ENCODE results near the gene ESRRG. TPM values are rescaled to one million over a fixed set of nuclear protein-coding genes. Genes with fewer than 3 reads are reported as not detected.
"Not testable (repeated sequence)": the region's sequence is repeated elsewhere in the genome, so short reads cannot be mapped to it uniquely, and the experiment has no call there.

Gene ESRRG
- total RNA-seq, 1 donor from 2014 or later = 32.3 TPM

DNA sequence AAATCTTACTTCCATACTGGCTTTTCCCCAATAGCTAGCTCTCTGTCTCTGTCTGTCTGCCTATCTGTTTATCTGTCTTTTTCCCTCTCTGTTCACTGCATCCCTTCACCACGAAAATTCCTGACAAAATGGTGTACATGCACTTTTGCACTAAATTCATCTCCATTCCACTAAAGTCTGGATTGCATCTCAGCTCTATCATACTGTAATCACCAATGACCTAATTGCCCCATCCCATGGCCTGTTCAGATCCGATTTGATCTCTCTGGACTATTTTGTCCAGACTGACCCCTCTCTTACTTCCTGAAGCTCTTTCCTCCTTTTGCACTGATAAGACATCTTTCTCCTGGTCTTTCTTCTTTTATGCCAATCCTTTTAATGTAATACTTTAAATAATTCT, 187.5 kb downstream of the ESRRG start:
- no peak for DNase-seq (ENCODE audit: low spot score)
- intact Hi-C loops (cut with DNase I) = no loop called here

DNA sequence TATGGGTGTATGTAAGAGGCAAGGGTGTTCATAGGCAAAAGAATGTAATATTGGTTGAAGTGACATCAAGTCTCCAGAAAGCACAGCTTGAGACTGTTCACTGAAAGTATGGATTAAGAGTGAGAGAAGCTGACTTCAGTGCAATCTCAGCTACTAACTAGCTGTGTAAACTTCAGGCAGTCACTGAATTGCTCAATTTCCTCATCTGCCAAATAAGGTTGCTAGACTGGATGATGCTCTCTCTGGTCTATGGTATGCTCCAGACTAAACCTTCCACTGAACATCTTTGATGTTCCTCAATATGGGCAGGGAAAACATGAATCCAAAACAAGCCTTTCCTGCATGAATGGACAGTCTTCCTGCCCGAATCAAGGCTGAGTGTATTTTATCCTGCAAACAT, 188.2 kb downstream of the ESRRG start:
- intact Hi-C loops (cut with DNase I) = no loop called here
- DNase-seq (ENCODE audit: low spot score) = no peak

DNA sequence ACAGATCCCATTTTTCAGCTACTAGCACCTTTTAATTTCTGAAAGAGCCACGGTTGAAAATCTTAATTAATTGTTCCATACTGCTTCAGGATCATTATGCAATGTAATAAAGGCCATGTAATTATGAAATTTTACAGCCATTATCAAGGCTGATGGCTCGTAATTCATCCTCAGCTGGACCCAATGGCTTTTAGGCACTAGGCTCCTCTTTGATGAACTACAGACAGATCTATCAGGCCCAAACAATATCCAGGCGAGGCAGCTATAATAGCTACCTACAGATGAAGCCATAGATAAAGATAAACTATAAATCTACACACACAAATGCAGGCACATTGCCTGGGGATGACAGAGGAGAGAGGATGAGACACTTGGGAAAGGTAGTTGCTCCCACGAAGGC, 189.5 kb downstream of the ESRRG start:
- no peak for DNase-seq (ENCODE audit: low spot score)
- intact Hi-C loops (cut with DNase I) = no loop called here

DNA sequence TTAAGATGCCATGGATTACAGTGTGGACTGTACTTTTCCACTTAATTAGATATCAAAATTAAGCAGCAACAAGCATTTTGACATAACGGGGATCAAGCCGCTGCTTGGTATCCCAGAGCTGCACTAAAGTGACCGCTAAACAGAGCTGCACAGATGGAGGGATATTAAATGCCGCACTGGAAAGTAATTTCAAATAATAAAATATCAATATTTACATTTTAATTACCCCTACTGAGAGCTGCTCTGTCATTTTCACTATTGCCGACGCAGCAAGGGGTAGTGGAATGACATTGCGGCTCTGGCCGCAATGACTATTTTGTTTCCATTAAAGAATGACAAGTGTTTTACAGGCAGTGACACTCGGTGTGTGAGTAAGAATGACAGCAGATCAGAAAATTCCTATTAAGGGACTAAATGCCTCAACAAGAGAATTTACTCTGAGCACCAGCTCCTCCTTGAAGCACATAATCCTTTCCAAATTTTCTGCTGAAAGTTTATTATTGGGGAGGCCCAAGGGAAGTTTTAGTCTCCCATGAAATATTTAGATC, 190.9 kb downstream of the ESRRG start:
- intact Hi-C loops (cut with DNase I) = no loop called here
- DNase-seq (ENCODE audit: low spot score) = no peak

DNA sequence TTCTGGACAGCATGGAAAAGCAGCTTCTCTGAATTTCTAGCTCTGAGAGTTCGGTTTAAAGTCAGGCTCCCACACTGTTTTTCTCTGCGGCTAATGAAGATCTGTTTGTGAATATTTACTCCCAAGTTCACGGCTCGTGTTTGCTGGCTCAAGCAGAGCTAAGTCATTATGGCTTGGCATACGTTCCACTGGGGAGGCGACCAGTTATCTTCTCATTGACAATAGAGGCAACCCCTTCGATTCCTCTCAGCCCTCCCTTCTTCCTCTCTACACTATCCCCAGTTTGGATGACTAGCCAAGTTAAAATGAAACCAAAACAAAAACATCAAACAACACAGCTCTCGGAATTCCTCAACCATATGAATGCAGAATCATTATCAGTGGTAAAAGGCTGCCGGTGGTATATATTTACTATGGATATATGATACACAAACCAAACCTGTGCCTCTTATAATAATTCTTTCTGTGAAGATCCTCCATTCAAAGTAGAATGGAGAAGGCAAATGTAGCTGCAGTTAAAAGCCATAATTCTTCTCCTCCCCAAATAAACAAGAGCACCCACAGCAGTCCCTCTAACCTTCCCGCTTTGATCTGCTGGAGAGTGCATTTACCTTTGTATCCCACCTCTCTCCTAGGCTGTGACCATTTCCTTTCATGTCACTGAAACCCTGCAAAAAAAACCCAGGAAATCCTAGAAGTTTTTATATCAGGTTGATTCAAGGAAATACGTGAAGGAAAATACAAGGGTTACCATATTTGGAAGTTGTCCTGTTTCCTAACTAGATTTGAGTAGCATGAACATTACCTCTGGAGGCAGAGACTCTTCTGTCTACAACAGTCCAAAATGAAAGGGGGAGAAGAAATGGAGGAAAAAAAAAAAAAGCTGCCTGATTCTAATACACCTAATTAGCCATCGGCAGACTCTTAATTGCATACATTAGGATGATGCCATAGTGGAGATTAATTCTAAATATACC, 191.7 kb downstream of the ESRRG start:
- intact Hi-C loops (cut with DNase I) = no loop called here
- DNase-seq (ENCODE audit: low spot score) = no peak

DNA sequence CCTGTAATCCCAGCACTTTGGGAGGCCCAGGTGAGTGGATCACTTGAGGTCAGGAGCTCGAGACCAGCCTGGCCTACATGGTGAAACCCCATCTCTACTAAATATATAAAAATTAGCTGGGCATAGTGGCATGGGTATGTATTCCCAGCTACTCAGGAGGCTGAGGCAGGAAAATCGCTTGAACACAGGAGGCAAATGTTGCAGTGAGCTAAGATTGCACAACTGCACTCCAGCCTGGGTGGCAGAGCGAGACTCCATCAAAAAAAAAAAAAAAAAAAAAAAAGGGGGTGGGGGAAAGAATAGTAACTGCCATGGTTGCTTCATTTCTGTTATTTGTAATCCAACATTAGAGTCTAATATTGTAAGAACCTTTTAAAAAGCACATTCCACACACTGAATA, 193.4 kb downstream of the ESRRG start:
- DNase-seq (ENCODE audit: low spot score); intact Hi-C loops (cut with DNase I): not testable (repeated sequence)

DNA sequence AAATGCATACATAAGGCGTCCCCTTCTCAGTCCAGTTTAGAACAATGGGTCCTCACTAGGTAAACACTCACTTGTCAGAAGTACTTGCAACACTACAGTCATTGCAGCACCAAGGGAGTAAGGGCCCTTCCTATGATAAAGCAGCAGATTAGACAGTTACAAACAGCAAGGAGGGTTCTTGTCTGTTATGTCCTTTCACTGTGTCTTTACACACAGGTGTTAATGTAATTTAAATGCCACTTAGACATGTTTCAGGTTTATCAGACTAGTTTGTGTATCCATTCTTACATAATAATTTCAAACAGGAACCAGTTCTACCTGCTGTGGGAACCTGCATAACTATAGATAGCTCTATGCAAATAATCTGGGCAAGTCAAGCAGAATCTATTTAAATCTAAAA, 194.4 kb downstream of the ESRRG start:
- intact Hi-C loops (cut with DNase I) = no loop called here
- DNase-seq (ENCODE audit: low spot score) = no peak

DNA sequence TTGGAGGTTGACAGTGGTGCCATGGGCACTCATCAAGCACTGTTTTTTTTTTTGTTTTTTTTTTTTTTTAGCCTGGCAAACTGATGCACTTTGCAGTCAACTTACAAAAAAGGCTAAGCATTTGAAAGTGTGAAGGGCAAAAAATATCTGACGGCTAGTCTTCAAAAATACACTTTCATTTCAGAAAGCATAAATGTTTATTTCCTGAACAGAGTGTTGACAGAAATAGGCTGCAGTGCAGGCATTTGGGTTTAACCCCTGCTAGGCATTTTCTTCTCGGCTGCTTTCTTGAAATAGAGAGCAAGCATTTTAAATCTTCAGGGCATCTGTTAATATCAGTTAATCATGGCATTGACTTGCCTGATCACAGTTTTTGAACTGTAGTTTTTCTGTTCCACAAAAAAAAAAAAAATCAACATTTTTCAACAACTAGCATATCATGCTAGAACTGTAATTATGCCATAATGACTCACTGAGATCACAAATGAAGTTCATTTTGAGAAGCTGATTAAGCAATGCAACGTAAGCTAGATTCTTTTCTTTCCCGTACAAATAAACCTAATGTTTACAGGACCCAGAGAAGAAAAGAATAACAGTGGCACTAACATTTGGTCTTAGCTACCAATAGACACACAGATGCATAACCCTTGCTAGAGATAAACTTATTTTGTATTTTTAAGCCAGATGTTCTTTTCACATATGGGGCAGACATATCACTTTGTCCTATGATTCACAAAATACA, 199.6 kb downstream of the ESRRG start:
- DNase-seq (ENCODE audit: low spot score) = no peak
- intact Hi-C loops (cut with DNase I) = no loop called here

DNA sequence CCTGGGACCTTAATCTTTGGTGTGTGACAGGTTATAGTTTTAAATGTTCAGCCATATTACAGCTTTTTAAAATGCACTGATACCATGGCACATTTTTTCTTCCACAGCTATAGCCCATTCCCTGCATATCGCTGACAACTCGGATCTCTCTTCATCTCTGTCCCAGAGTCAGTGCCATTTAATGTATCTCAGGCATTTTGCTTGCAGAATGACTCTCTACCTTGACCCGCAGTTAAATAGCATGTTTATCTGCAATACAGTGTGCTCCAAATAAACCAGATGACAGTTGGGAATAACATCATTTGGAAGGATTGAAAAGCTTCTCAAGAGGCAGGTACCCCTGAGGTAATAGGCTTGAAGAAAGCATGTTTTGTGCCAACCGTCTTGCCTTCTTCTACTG, 200.2 kb downstream of the ESRRG start:
- DNase-seq (ENCODE audit: low spot score) = no peak
- intact Hi-C loops (cut with DNase I) = no loop called here

DNA sequence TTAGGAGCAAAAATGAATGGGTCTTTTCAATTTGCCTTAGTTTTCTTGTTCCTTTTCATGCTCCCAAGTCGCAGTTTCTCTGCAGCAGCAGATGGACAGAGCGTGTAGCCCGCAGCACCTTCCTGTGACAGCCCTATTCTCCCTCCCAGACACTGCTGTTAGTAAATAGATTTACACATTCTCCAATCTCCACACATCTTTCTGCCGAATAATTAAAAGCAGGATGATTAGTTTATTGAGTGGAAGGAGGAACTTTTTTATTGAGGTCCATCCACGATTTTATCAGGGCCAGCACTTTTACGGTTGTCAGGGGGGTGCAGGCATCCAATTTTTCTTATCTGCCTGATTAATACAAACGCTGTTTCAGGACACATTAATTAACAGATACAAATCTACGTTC, 201.8 kb downstream of the ESRRG start:
- intact Hi-C loops (cut with DNase I) = no loop called here

DNA sequence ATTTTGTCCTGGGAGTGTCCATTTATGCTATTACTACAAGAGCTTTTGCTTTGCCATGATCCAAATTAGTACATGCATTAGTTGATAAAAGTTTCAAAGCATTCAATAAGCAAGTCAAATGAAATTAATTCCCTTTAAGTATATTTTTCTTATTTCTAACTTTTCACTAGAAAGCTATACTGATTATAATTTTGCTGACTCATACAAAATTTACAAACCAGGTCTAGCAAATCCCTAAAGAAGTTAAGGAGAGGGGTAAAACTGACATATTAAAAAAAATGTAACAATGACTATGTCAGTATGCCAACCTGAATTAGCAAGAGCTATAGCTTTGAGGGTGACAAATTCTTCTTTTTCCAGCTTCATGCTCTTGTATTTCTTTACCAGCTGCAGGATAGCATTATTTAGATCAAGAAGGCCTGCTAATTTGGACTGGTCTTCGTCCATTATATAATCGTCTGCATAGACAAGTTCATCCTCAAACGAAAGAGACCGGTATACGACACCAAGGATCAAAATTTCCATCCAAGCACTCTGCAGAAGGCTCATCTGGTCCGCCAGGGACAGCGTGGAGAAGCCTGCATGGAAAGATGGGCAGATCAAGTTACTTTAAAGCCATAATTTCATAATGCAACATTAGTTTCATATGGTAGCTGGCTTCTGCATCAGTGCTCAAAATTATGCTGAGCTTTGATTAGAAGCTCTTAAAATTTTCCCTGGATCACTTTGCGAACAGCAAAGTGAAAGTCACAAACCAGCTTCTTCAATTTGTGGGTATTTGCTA, 204.2 kb downstream of the ESRRG start:
- intact Hi-C loops (cut with DNase I) = no loop called here
- no peak for DNase-seq (ENCODE audit: low spot score)

More for the DNA sequence above, 201.8 kb downstream of the ESRRG start:
- DNase-seq (ENCODE audit: low spot score) = no peak

DNA sequence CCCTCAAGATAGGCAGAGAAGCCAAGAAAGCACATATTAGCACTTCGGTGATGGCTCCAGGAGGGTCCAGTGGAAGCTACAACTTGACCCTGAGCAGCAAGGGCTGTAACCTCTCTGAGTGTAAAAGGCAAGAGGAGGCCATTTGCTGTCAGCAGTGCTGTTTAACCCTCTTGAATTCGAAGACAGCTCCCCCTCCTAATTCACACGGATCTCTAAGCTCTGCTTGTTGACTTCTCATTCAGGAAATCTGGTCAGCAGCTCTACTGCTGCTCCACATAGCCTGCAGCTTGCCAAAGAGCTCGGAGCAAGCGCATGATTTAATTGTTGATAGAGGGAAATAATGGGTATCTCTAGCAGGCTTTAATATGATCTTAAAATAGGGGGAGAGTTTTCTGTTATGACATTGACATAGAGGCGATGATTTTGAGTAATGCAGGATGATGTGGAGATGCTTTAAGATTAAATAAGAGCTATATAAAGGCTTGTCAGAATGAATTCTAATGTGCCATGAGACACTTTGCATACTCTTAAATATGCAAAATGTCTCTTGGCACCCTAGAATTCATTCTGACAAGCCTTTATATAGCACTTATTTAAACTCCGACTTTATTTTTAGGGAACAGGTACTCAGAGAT, 220.6 kb downstream of the ESRRG start:
- no peak for DNase-seq (ENCODE audit: low spot score)
- intact Hi-C loops (cut with DNase I) = no loop called here

DNA sequence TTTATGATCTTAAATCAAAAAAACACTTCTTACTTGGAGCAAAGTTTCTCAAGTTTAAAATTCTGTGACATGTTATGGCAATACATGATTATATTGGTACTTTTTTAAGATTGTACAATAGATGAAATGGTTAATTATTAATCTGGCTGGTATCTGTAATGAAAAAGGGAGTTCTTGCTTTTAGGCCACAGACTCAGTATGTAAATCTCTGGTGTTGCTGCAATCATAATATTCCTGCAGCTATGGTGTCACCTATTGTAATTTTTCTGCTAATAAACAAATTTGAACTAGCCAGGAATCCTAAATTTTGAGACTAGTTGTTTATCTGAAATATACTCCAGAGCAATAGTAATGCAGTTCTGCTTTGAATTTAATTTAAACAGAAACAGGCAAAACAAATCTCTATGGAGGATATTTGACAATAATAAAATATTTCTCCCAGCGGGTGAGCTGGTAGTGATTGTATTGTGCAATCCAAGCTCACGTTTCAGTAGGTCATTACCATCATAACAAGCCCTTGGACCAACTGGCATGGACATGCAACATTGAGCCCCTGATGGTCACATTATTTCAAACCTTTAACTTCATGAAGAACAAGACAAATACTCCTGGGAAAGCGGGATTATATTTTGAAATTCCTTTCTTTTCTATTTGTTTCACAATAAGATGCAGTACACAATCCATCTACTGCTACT, 222.8 kb downstream of the ESRRG start:
- intact Hi-C loops (cut with DNase I) = no loop called here
- DNase-seq (ENCODE audit: low spot score) = no peak

DNA sequence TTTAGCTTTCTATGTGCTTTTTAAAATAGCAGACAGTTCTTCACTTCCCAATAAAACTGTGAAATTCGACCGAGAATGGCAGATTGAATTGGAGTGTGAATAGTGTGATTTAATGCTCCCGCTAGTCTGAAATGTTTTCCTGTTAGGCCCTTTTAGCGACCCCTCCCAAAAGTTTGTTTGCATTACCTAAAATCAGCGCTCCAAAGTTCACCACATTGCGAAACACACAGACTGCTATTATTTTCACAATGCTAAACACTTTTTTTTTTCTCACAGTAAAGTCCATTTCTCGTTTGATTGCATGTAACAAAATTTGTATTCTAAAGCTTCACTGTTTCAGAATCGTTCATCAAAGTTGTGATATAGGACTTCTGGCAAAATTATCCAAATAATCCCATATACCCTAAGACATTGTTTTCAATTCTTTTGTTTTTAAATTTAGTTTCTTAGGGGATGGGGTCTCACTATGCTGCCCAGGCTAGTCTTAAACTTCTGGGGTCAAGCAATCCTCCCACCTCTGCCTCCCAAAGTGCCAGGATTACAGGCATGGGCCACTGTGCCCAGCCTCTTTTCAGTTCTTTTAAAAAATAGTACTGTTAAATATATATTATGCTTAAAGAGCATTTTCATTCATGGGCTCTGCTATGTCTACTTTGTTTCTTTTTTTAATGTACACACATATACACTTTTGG, 223.5 kb downstream of the ESRRG start:
- intact Hi-C loops (cut with DNase I) = no loop called here
- no peak for DNase-seq (ENCODE audit: low spot score)

DNA sequence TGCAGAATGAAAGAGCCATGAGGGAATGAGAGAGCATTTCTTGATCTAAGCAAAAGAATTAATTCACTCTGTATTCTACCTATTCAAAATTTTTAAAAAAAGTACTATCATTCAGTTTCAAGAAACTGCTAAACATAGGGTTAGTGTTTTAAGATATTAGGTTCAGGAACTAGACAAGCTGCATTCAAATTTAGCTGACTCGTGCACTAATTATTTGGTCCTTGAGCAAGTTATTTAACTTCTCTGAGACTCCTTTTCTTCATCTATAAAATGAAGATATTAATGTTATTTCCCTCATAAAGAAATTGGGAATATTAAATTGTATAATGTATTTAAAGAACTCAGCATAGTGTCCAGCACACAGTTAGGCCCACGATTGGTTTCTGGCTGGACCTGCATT, 225.0 kb downstream of the ESRRG start:
- DNase-seq (ENCODE audit: low spot score) = no peak
- intact Hi-C loops (cut with DNase I) = no loop called here

DNA sequence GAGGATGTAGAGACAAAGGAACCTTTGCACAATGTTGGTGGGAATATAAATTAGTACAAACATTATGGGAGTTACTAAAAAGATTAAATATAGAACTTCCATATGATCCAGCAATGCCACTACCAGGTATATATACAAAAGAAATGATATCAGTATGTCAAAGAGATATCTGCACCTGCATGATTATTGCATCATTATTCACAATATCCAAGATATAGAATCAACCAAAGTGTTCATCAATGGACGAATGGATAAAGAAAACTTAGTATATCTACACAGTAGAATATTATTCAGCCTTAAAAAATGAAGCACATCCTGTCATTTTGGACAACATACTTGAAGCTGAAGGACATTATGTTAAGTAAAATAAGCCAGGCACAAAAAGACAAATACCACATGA, 238.2 kb downstream of the ESRRG start:
- intact Hi-C loops (cut with DNase I) = no loop called here
- DNase-seq (ENCODE audit: low spot score) = no peak

DNA sequence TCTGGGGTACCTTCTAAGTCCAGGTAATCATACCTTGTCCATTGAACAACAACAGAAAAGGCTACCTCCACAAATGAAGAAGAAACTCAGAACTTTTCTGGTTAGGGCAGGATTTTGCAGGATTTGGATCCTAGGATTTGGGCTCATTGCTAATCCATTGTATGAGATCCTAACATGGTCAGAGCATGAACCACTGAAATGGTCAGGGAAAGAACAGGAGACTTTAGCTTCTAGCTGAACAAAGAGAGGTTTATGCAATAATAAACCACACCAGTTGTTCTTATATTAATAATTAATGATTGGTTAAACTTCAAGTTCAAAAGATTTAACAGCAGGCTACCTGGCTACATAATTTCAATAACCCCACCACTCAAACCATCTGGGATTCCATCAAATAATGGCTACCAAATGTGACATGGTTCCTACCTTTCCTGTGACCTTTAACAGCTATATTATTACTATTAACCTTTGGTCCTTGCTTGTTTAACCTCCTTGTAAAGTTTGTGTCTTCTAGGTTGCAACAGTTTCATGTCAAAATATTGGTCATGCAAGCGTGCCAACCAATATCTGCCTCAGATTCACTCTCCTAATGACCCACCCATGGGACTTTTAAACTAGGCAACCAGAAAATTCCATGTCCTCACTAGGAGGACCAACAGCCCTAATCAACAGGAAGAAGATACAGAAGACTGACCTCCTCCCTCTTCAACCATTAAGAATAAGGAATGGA, 239.4 kb downstream of the ESRRG start:
- intact Hi-C loops (cut with DNase I) = no loop called here
- no peak for DNase-seq (ENCODE audit: low spot score)

DNA sequence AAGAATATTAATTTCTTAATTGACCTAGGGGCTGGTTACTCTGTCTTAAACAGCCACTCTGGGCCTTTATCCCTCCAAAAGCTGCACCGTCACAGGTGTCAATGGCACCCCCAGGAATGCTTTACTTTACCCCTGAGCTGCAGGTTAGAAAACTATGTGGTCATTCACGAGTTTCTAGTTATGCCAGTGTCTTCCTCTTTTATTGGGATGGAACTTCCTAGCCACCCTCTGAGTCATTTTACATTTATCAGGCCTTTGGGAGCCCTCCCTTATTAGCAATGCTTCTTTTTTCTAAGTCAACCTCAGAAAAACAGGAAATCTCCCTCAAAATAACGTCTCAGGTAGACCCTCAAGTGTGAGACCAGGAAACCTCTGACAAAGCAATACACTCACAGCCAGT, 240.6 kb downstream of the ESRRG start:
- no peak for DNase-seq (ENCODE audit: low spot score)
- intact Hi-C loops (cut with DNase I) = no loop called here
